Prostate gland (tissue), 2 donors: ENCODE measurements around the gene RFX7. TPM values are rescaled to one million over a fixed set of nuclear protein-coding genes. Genes with fewer than 3 reads are reported as not detected.

Source experiments
- DNase-seq: peaks from one replicate; pipeline ENCODE4 v3.0.0-alpha.2; 2019; ENCODE audit warnings: low spot score
- H3K27ac ChIP-seq, 2 donors: fragments of 200-600 bp; sonication (generic); 2 replicates each; pipeline ENCODE4 v1.5.1; 2017 to 2019
- H3K27me3 ChIP-seq: fragments of 200-600 bp; sonication (generic); replicated peaks from 2 replicates; pipeline ENCODE4 v1.5.1; 2019; ENCODE audit not compliant: insufficient read depth
- H3K36me3 ChIP-seq, 2 donors: fragments of 200-600 bp; sonication (generic); 1 replicate in 1 of 2; 2 replicates in 1 of 2; pipeline versions ENCODE4 v1.5.1 to v1.8.1; 2017 to 2019
- H3K4me1 ChIP-seq: fragments of 200-600 bp; sonication (generic); replicated peaks from 2 replicates; pipeline ENCODE4 v1.5.1; 2019
- H3K4me3 ChIP-seq, 2 donors: fragments of 200-600 bp; sonication (generic); 2 replicates each; pipeline ENCODE4 v1.5.1; 2017 to 2019
- H3K9me3 ChIP-seq: fragments of 200-600 bp; sonication (generic); 2 replicates; pipeline ENCODE4 v1.5.1; 2017
- CTCF ChIP-seq, 4 experiments: fragments of 200-600 bp in 2 of 4; fragments of 450-650 bp in 2 of 4; sonication (generic) in 2 of 4; IDR thresholded peaks; 1 replicate in 3 of 4; 2 replicates in 1 of 4; pipeline ENCODE4 v1.5.1; 2016 to 2019; ENCODE audit warnings: antibody characterized with exemption in 4 of 4, mild to moderate bottlenecking in 2 of 4, moderate library complexity in 2 of 4
- POLR2A ChIP-seq: fragments of 450-650 bp; IDR thresholded peaks from one replicate; pipeline ENCODE4 v1.6.1; 2016; ENCODE audit warnings: antibody characterized with exemption, mild to moderate bottlenecking
- POLR2AphosphoS5 ChIP-seq: sonication (generic); formaldehyde crosslinking; IDR thresholded peaks from one replicate; pipeline ENCODE4 v1.6.1; 2017; ENCODE audit warnings: antibody characterized with exemption
- WGBS: methylation state at CpG from one replicate; pipeline ENCODE4 v1.1.5; 2018; 5-methylcytosine and 5-hydroxymethylcytosine counted together
- intact Hi-C: fragments of 100-400 bp; cut with DNase I; formaldehyde crosslinking; loops from one replicate; pipeline ENCODE4 v1.14.2; 2022
- total RNA-seq, 2 donors: library from RNA; depleted of rRNA; stranded (reverse); fragments of >200 nt; gene quantifications; one replicate each; pipeline ENCODE4 v1.1.0, GENCODE V29; 2016

Gene RFX7
- total RNA-seq, 2 donors from 2014 or later, result 9.3 to 15.1 TPM

- DNase-seq, result no peak
These were observed 4.8 kb upstream of the RFX7 start for GRCh38 chr15:56248311-56248992.

GRCh38 chr15:56247266-56247665, 3.6 kb upstream of the RFX7 start:
- H3K4me3 ChIP-seq, result no peak overlapping the region
- no peak for DNase-seq
- intact Hi-C loops, result loop anchor here (5.0 to 10.0 kb wide), 3 partner anchors 150 to 255 kb away; partner anchors contain the start of gene NEDD4
- TF ChIP-seq POLR2A, result no peak
- TF ChIP-seq POLR2AphosphoS5, result no peak
- TF ChIP-seq CTCF (IDR thresholded peaks at IDR 0.05), result no peak
- no peaks in the 10 kb centered on the region for H3K9me3 ChIP-seq
- 73% methylated on average over 2 of the region's 2 CpGs for WGBS
- no peaks in the 10 kb centered on the region for H3K36me3 ChIP-seq
- H3K27ac ChIP-seq, result no peak overlapping the region
- H3K27me3 ChIP-seq, result no peaks in the 10 kb centered on the region
- no peaks in the 10 kb centered on the region for H3K4me1 ChIP-seq

More at GRCh38 chr15:56248311-56248992, 4.8 kb upstream of the RFX7 start:
- Histone ChIP-seq H3K27me3 (no peaks in the 10 kb centered on the region), H3K36me3 (no peaks in the 10 kb centered on the region), H3K4me3 (no peak overlapping the region), H3K27ac (no peak overlapping the region), H3K4me1 (no peaks in the 10 kb centered on the region), H3K9me3 (no peaks in the 10 kb centered on the region)
- intact Hi-C loops, result loop anchor here (5.0 to 10.0 kb wide), 3 partner anchors 151 to 256 kb away; partner anchors contain the start of gene NEDD4
- TF ChIP-seq CTCF (IDR thresholded peaks at IDR 0.05) (no peak), POLR2A (no peak), POLR2AphosphoS5 (no peak)
- WGBS, result 74% methylated on average over 3 of the region's 3 CpGs

GRCh38 chr15:56245871-56246814, 2.5 kb upstream of the RFX7 start:
- no peaks in the 10 kb centered on the region for H3K36me3 ChIP-seq
- peak overlapping the region; percentile 8 to 11 for H3K4me3 ChIP-seq
- intact Hi-C loops, result loop anchor here (5.0 to 10.0 kb wide), 3 partner anchors 149 to 254 kb away; partner anchors contain the start of gene NEDD4
- no peaks in the 10 kb centered on the region for H3K27me3 ChIP-seq
- TF ChIP-seq POLR2A (no peak), POLR2AphosphoS5 (peak; percentile 71), CTCF (IDR thresholded peaks at IDR 0.05) (peak; percentile 82 to 97 (median 95))
- 5% methylated on average over 15 of the region's 15 CpGs for WGBS
- H3K27ac ChIP-seq, result no peak overlapping the region
- no peaks in the 10 kb centered on the region for H3K9me3 ChIP-seq
- peak; percentile 83 for DNase-seq
- no peaks in the 10 kb centered on the region for H3K4me1 ChIP-seq

GRCh38 chr15:56244811-56245576, 1.3 kb upstream of the RFX7 start:
- Histone ChIP-seq H3K36me3 (no peaks in the 10 kb centered on the region), H3K9me3 (no peaks in the 10 kb centered on the region), H3K4me3 (peak overlapping the region; percentile 84 to 90), H3K27ac (peak overlapping the region; percentile 91 to 93), H3K4me1 (no peaks in the 10 kb centered on the region), H3K27me3 (no peaks in the 10 kb centered on the region)
- DNase-seq, result peak; percentile 4
- intact Hi-C loops, result loop anchor here (5.0 to 10.0 kb wide), 3 partner anchors 148 to 253 kb away; partner anchors contain the start of gene NEDD4
- 54% methylated on average over 10 of the region's 10 CpGs for WGBS
- no peak for TF ChIP-seq POLR2A
- no peak for TF ChIP-seq CTCF (IDR thresholded peaks at IDR 0.05)
- no peak for TF ChIP-seq POLR2AphosphoS5
